GM12875 (cell line): ENCODE results near the gene SH2D4B.

Experiments
- H3K4me3 ChIP-seq: one replicate; pipeline ENCODE4 v1.5.1; 2011; ENCODE audit warnings: low read depth, low read length, control low read depth
- TF ChIP-seq, protein P1 (sequence below): IDR thresholded peaks from 2 replicates; pipeline ENCODE4 v1.5.1; 2011; ENCODE audit warnings: low read depth, mild to moderate bottlenecking, control low read depth, inconsistent platforms, low read length, moderate library complexity, borderline replicate concordance; ENCODE audit not compliant: insufficient read depth

Gene SH2D4B

GRCh38 chr10:80501381-80501912 lies 36.3 kb upstream of the SH2D4B start:
- TF ChIP-seq, protein P1, sequence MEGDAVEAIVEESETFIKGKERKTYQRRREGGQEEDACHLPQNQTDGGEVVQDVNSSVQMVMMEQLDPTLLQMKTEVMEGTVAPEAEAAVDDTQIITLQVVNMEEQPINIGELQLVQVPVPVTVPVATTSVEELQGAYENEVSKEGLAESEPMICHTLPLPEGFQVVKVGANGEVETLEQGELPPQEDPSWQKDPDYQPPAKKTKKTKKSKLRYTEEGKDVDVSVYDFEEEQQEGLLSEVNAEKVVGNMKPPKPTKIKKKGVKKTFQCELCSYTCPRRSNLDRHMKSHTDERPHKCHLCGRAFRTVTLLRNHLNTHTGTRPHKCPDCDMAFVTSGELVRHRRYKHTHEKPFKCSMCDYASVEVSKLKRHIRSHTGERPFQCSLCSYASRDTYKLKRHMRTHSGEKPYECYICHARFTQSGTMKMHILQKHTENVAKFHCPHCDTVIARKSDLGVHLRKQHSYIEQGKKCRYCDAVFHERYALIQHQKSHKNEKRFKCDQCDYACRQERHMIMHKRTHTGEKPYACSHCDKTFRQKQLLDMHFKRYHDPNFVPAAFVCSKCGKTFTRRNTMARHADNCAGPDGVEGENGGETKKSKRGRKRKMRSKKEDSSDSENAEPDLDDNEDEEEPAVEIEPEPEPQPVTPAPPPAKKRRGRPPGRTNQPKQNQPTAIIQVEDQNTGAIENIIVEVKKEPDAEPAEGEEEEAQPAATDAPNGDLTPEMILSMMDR, result no peak
- no peak overlapping the region for H3K4me3 ChIP-seq

DNA sequence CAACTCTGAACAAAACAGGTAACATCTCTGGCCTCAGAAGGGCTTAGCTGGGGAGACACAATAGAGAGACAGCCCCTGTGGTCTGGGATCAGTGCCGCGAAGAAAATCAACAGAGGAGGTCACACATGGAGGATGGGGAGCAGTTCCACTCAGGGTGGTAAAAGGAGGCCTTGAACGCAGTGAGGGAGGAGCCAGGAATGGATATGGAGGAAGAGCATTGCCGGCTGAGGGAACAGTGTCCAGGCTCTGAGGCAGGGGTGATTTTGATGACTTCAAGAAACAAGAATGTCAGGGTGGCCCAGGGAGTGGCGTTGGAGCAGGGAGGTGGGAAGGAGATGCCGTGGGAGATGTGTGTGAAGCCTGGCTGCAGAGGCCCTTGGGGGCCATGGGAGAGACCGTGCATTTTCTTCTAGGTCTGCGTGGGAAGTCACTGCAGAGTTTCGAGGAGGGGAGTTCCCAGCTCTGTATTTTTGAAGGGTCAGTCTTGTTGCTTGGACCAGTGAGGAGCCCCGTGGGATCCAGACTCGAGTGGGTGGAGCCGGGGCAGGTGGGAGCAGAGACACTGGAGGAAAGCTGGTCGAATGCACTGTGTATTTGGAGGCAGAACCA lies 35.7 kb upstream of the SH2D4B start:
- no peak overlapping the region for H3K4me3 ChIP-seq
- TF ChIP-seq, protein P1, result no peak

GRCh38 chr10:80502621-80503583 lies 34.8 kb upstream of the SH2D4B start:
- TF ChIP-seq, protein P1, result no peak

GRCh38 chr10:80503584-80504157 lies 34.0 kb upstream of the SH2D4B start:
- TF ChIP-seq, protein P1, result no peak
- H3K4me3 ChIP-seq, result no peak overlapping the region

More at GRCh38 chr10:80502621-80503583, 34.8 kb upstream of the SH2D4B start:
- H3K4me3 ChIP-seq, result no peak overlapping the region

DNA sequence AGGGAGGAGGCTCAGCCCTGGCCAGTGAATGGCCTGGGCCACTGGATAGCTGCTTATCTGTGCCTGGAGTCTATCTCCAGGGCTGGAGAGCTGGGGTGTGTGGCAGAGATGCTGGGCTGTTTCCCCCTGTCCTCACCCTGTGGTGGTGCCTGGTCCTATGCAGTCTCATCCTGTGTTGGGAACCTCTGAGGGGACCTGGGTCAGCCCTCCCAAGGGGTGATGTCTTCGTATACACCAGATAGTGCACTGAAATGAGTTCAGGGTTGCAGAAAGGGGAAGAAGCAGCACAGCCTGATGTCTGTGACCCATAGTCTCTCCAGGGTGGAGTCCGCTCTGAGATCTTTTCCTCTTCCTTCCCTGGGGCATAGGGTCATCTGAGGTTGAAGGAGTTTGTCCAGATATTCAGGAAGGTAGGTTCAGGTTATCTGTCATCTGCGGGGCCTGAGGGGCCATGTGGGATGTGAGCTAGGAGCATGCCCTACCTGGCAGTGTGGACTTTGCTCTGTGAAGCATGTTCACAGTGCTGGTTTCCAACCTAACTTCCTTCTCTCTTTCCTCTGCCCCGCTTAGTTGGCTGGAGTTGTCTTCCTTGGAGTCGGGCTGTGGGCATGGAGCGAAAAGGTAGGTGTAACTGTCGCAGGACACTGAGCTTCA lies 33.4 kb upstream of the SH2D4B start:
- TF ChIP-seq, protein P1, result no peak
- H3K4me3 ChIP-seq, result no peak overlapping the region

- TF ChIP-seq, protein P1, result no peak
- H3K4me3 ChIP-seq, result no peak overlapping the region
These were observed 32.7 kb upstream of the SH2D4B start for GRCh38 chr10:80504897-80505465.
